Epithelial cell of proximal tubule (primary cell): ENCODE results near the gene DNAH11. TPM values are rescaled to one million over a fixed set of nuclear protein-coding genes. Genes with fewer than 3 reads are reported as not detected.
"Not testable (repeated sequence)": the region's sequence is repeated elsewhere in the genome, so short reads cannot be mapped to it uniquely, and the experiment has no call there.

Experiments used
- DNase-seq: peaks from one replicate; pipeline ENCODE4 v3.0.0-alpha.2; 2011; ENCODE audit warnings: low read depth
- H3K4me3 ChIP-seq: 2 replicates; pipeline ENCODE4 v1.5.1; 2011; ENCODE audit warnings: low read depth, mild to moderate bottlenecking, low read length
- CTCF ChIP-seq: conservative IDR thresholded peaks from 2 replicates; pipeline ENCODE4 v1.5.1; 2012; ENCODE audit warnings: low read depth, mild to moderate bottlenecking, low read length
- total RNA-seq: library from RNA; depleted of rRNA; stranded (reverse); fragments of >200 nt; gene quantifications from 2 replicates; pipeline ENCODE4 v1.2.3, GENCODE V29; 2015

The DNAH11 gene
- total RNA-seq, 1 donor from 2014 or later = 2.8 TPM

GRCh38 chr7:21675255-21675654, 132.4 kb downstream of the DNAH11 start:
- DNase-seq = no peak
- TF ChIP-seq CTCF = no peak
- H3K4me3 ChIP-seq = no peak overlapping the region

GRCh38 chr7:21690705-21691104, 147.9 kb downstream of the DNAH11 start:
- H3K4me3 ChIP-seq = no peak overlapping the region
- TF ChIP-seq CTCF = no peak
- DNase-seq = no peak

DNA sequence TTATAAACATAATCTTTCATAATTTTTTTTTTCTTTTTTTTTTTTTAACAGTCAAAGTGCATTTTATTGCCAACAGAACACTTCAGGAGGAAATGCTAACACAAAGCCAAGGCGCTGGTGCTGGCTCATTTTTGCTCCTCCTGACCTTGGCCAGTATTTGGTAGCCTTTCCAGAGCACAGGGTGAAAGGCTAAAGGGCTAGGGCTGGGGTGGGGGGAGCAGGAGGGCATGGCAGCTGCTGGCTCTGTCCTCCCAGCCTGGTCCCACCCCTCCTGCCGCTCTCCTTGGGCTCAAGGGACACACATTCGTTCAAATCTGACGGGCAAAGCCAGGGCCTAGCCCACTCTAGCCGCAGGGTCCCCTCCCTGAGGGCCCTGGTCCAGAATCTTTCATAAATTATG, 148.3 kb downstream of the DNAH11 start:
- not testable (repeated sequence) for DNase-seq, H3K4me3 ChIP-seq

- not testable (repeated sequence) for DNase-seq
These were observed 157.7 kb downstream of the DNAH11 start for GRCh38 chr7:21700587-21700986.

GRCh38 chr7:21702303-21702702, 159.5 kb downstream of the DNAH11 start:
- no peak for TF ChIP-seq CTCF
- no peak overlapping the region for H3K4me3 ChIP-seq

More at GRCh38 chr7:21700587-21700986, 157.7 kb downstream of the DNAH11 start:
- not testable (repeated sequence) for H3K4me3 ChIP-seq

GRCh38 chr7:21704359-21704758, 161.5 kb downstream of the DNAH11 start:
- no peak for TF ChIP-seq CTCF
- H3K4me3 ChIP-seq = no peak overlapping the region
- DNase-seq = no peak

More at GRCh38 chr7:21702303-21702702, 159.5 kb downstream of the DNAH11 start:
- DNase-seq = no peak

- no peak for TF ChIP-seq CTCF
- no peak for DNase-seq
- H3K4me3 ChIP-seq = no peak overlapping the region
These were observed 163.3 kb downstream of the DNAH11 start for GRCh38 chr7:21706131-21706530.

- H3K4me3 ChIP-seq = no peak overlapping the region
- DNase-seq = no peak
- TF ChIP-seq CTCF = no peak
These were observed 164.7 kb downstream of the DNAH11 start for GRCh38 chr7:21707566-21707965.
